GM06990 (cell line): ENCODE measurements around the gene LRRC3.

Source experiments
- DNase-seq: peaks from one replicate; pipeline ENCODE4 v3.0.0-alpha.2; 2011; ENCODE audit not compliant: insufficient read length; ENCODE audit errors: extremely low read depth
- H3K27me3 ChIP-seq: replicated peaks from 2 replicates; pipeline ENCODE4 v1.6.0; 2011; ENCODE audit warnings: low read length; ENCODE audit not compliant: control insufficient read depth, insufficient read depth
- H3K36me3 ChIP-seq: 2 replicates; pipeline ENCODE4 v1.5.1; 2011; ENCODE audit warnings: low read length; ENCODE audit not compliant: control insufficient read depth, insufficient read depth
- H3K4me3 ChIP-seq: replicated peaks from 2 replicates; pipeline ENCODE4 v1.5.1; 2011; ENCODE audit warnings: low read depth, mild to moderate bottlenecking, control low read depth, low read length
- TF ChIP-seq, protein P1 (sequence below): IDR thresholded peaks from 2 replicates; pipeline ENCODE4 v1.5.1; 2011; ENCODE audit warnings: low read length, control low read depth, mild to moderate bottlenecking, inconsistent platforms; ENCODE audit not compliant: insufficient read depth, poor library complexity, severe bottlenecking

Gene LRRC3

DNA sequence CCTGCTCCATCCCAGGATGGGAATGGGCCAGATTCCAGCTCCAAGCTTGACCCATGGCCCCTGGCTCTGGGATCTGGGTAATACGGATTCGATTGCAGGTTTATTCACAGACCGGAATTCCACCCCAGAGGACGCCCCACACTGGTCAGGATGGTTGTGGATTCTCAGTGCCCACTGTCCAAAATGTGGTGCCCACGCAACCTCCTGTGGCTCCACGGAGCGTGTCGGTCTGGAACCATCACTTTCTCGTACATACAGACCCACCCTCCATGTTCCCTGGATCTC is 53.1 kb downstream of the LRRC3 start:
- TF ChIP-seq, protein P1, sequence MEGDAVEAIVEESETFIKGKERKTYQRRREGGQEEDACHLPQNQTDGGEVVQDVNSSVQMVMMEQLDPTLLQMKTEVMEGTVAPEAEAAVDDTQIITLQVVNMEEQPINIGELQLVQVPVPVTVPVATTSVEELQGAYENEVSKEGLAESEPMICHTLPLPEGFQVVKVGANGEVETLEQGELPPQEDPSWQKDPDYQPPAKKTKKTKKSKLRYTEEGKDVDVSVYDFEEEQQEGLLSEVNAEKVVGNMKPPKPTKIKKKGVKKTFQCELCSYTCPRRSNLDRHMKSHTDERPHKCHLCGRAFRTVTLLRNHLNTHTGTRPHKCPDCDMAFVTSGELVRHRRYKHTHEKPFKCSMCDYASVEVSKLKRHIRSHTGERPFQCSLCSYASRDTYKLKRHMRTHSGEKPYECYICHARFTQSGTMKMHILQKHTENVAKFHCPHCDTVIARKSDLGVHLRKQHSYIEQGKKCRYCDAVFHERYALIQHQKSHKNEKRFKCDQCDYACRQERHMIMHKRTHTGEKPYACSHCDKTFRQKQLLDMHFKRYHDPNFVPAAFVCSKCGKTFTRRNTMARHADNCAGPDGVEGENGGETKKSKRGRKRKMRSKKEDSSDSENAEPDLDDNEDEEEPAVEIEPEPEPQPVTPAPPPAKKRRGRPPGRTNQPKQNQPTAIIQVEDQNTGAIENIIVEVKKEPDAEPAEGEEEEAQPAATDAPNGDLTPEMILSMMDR, result no peak
- H3K36me3 ChIP-seq, result no peaks in the 10 kb centered on the region
- no peaks in the 10 kb centered on the region; the same call in 1 of the 2 replicates for H3K27me3 ChIP-seq
- no peak for DNase-seq
- no peak overlapping the region for H3K4me3 ChIP-seq

DNA sequence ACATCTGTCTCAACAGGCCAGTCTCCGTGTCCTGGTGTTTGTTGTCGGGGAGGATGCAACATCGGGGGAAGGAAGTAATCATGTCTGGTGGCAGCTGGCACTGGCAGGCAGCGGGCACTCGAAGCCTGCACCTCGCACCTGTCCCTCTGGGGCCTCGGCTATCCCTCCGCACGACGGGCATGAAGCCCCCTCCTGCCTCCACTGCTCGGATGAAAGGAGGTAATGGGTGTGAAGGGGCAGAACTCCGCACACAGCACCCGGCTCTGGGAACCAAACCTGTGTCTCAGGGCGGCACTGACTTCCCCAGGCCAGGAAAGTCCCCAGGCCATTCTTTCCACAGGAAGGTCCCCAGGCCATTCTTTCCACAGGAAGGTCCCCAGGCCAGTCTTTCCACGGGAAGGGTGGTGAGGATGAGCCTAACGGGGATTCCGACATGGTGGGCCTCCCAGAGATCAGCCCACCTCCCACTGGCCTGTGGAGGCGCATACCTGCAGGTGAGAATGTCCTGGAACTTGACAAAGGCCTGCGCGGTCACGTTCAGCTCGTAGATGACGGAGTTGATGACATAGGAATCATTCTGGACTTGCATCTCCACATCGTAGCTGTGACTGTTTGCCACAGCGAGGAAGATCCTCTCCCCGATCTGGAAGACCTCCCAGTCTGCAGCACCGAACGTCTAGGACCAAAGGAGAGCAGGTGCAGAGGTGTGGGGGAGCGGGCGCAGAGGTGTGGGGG is 53.6 kb downstream of the LRRC3 start:
- H3K27me3 ChIP-seq, result no peaks in the 10 kb centered on the region; the same call in 1 of the 2 replicates

DNA sequence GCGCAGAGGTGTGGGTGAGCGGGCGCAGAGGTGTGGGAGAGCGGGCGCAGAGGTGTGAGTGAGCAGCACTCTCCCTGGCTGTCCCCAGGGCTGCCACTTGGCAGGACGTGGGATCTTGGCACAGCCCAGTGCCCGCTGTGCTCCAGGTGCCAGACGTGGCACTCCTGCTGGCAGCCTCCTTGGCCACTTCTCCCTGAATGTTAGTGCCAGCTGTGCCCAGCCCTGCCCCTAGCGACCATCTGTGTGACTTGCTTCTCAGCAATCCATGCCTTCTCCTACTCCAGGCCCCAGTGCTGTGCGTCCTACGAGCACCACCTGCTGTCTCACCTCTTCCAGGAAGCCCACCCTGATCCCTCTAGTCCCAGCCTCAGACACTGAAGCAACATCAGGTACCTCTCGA is 54.2 kb downstream of the LRRC3 start:
- Histone ChIP-seq H3K36me3 (no peaks in the 10 kb centered on the region), H3K4me3 (no peak overlapping the region), H3K27me3 (no peaks in the 10 kb centered on the region; the same call in 1 of the 2 replicates)
- TF ChIP-seq, protein P1, result peak; percentile 28
- DNase-seq, result no peak

More for the DNA sequence above, 53.6 kb downstream of the LRRC3 start:
- DNase-seq, result no peak
- TF ChIP-seq, protein P1, result no peak
- Histone ChIP-seq H3K36me3 (no peaks in the 10 kb centered on the region), H3K4me3 (no peak overlapping the region)

DNA sequence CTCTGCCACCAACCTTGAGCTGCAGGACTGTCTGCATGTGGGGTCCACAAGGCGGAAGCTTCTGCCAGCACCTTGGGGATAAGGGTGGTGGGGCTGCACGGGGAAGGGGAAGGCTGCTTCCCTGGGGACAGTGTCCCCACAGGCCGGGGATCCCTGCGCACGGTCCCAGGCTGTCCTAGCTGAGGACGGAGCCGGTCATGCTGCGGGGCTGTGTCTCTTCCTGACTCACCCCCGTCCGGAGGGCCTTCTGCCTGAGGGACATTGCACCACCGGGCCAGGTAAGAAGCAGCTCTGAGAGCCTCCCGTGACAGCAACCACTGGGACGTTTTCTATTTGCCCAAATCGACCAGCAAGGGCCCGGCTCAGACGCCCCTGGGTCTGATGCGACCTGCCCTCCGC is 54.8 kb downstream of the LRRC3 start:
- no peaks in the 10 kb centered on the region; the same call in 1 of the 2 replicates for H3K27me3 ChIP-seq
- no peaks in the 10 kb centered on the region for H3K36me3 ChIP-seq
- TF ChIP-seq, protein P1, result no peak
- no peak overlapping the region for H3K4me3 ChIP-seq
- DNase-seq, result no peak

- Histone ChIP-seq H3K4me3 (no peak overlapping the region; the same call in 1 of the 2 replicates), H3K27me3 (no peaks in the 10 kb centered on the region; the same call in 1 of the 2 replicates), H3K36me3 (no peaks in the 10 kb centered on the region)
- TF ChIP-seq, protein P1, result peak; percentile 86
- DNase-seq, result peak; percentile 64
These were observed 55.4 kb downstream of the LRRC3 start for GRCh38 chr21:44510508-44511218.
